Measurements from ENCODE around the gene ANKHD1. TPM values are rescaled to one million over a fixed set of nuclear protein-coding genes. Genes with fewer than 3 reads are reported as not detected.
A peak's percentile ranks its signal among the peaks of the same experiment; 100 is the strongest.

ANKHD1 gene
- total and polyA plus RNA-seq, 9 of the 15 experiments (the other 6 are each of a cell fraction or from before 2014, with no cell fraction given): 38.9 to 138 (median 78.7) TPM

DNA sequence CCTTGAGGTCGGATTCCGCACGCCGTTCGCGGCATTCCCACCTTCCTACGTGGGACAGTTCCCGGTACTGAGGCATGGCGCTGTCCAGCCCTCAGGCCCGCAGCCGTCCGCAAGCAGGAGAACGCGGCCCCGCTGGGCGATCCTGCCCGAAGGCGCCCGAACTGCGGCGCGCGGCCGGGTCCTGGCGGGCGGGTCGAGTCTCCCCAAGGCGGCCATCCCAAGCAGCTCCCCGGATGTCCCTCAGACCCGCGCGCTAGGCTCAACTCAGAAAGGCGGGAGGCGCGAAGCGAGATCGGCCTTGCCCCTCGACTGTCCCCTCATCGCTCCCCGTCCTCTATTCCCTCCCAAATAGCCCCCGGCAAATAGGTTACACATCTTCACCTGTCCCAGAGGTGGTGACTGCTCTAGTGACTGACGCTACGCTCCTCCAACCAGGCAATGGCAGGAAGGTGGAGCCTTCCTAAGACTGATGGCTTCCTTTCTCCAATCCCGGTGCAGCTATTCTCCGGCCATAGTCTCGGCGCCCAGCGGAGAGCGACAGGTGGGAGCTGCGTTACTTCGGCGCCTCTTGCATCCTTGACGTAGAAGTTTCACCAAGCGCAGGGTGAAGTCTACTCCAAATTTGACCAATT, 787 bp upstream of the ANKHD1 start (continued):
- peak; percentile 23 for TF ChIP-seq JUND (IDR thresholded peaks at IDR 0.05; ENCODE audit: borderline replicate concordance, low read depth, low read length)
- TF ChIP-seq JUND (tag; IDR thresholded peaks at IDR 0.05; ENCODE audit: borderline replicate concordance, low read depth, low read length): peak; percentile 3; the same call in 1 of the 3 replicates
- no peak for TF ChIP-seq DNMT1 (IDR thresholded peaks at IDR 0.05)
- no peak for TF ChIP-seq ZNF668 (CRISPR knock-in tag; IDR thresholded peaks at IDR 0.05)
- TF ChIP-seq ZNF384 (IDR thresholded peaks at IDR 0.05; ENCODE audit: low read depth, low read length): no peak
- TF ChIP-seq COPS2 (conservative IDR thresholded peaks at IDR 0.05): no peak
- peak; percentile 22; the same call in 1 of the 2 replicates for TF ChIP-seq EGR1 (conservative IDR thresholded peaks at IDR 0.05)
- TF ChIP-seq, protein P1, sequence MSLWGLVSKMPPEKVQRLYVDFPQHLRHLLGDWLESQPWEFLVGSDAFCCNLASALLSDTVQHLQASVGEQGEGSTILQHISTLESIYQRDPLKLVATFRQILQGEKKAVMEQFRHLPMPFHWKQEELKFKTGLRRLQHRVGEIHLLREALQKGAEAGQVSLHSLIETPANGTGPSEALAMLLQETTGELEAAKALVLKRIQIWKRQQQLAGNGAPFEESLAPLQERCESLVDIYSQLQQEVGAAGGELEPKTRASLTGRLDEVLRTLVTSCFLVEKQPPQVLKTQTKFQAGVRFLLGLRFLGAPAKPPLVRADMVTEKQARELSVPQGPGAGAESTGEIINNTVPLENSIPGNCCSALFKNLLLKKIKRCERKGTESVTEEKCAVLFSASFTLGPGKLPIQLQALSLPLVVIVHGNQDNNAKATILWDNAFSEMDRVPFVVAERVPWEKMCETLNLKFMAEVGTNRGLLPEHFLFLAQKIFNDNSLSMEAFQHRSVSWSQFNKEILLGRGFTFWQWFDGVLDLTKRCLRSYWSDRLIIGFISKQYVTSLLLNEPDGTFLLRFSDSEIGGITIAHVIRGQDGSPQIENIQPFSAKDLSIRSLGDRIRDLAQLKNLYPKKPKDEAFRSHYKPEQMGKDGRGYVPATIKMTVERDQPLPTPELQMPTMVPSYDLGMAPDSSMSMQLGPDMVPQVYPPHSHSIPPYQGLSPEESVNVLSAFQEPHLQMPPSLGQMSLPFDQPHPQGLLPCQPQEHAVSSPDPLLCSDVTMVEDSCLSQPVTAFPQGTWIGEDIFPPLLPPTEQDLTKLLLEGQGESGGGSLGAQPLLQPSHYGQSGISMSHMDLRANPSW (CRISPR knock-in tag; IDR thresholded peaks at IDR 0.05): no peak; the same call in 1 of the 2 replicates
- no peak for TF ChIP-seq NR0B1 (IDR thresholded peaks at IDR 0.05; ENCODE audit: partially characterized antibody)
- TF ChIP-seq MBD2 (IDR thresholded peaks at IDR 0.05; ENCODE audit: borderline replicate concordance, low read depth): no peak
- TF ChIP-seq ZNF551 (CRISPR knock-in tag; IDR thresholded peaks at IDR 0.05): no peak
- TF ChIP-seq GATAD2B (IDR thresholded peaks at IDR 0.05; ENCODE audit: borderline replicate concordance): no peak
- TF ChIP-seq TRIM24 (IDR thresholded peaks at IDR 0.05): peak in 1 of 2 experiments; percentile 15; a peak in 1 of 4 replicates
- TF ChIP-seq CCNT2 (IDR thresholded peaks at IDR 0.05; ENCODE audit: borderline replicate concordance, extremely low read depth, insufficient read length, low read depth, low read length): peak; percentile 78
- TF ChIP-seq SMARCA5 (IDR thresholded peaks at IDR 0.05): no peak
- TF ChIP-seq ZNF431 (CRISPR knock-in tag; IDR thresholded peaks at IDR 0.05): peak; percentile 77; the same call in 1 of the 2 replicates
- no peak for TF ChIP-seq TEAD2 (tag; IDR thresholded peaks at IDR 0.05)
- no peak for TF ChIP-seq ZNF436 (CRISPR knock-in tag; IDR thresholded peaks at IDR 0.05)
- TF ChIP-seq MXI1 (IDR thresholded peaks at IDR 0.05; ENCODE audit: low read depth, low read length): no peak
- peak; percentile 97 for TF ChIP-seq ZNF511 (CRISPR knock-in tag; IDR thresholded peaks at IDR 0.05)
- TF ChIP-seq BACH1 (tag; IDR thresholded peaks at IDR 0.05): peak; percentile 64; the same call in 1 of the 2 replicates
- TF ChIP-seq KDM4B (IDR thresholded peaks at IDR 0.05; ENCODE audit: borderline replicate concordance in 2 of 2, low read depth in 1 of 2): no peak
- TF ChIP-seq BRF1 (IDR thresholded peaks at IDR 0.05; ENCODE audit: borderline replicate concordance, extremely low read depth, insufficient read length): no peak
- TF ChIP-seq ZC3H4 (CRISPR knock-in tag; IDR thresholded peaks at IDR 0.05; ENCODE audit: borderline replicate concordance): no peak
- TF ChIP-seq MAFK (IDR thresholded peaks at IDR 0.05; ENCODE audit: low read length): no peak
